HepG2 (cell line): ENCODE results near the gene ABCG5. TPM values are rescaled to one million over a fixed set of nuclear protein-coding genes. Genes with fewer than 3 reads are reported as not detected.
A peak's percentile ranks its signal among the peaks of the same experiment; 100 is the strongest.

Source experiments
- HDAC2 ChIP-seq: sonication (generic); formaldehyde crosslinking; IDR thresholded peaks from 2 replicates; pipeline ENCODE4 v1.4.0; 2020; ENCODE audit warnings: missing genetic modification reagents
- HHEX ChIP-seq: IDR thresholded peaks from 2 replicates; pipeline ENCODE4 v1.6.1; 2016; ENCODE audit warnings: control low read depth
- KDM6A ChIP-seq: IDR thresholded peaks from 2 replicates; pipeline ENCODE4 v1.6.1; 2016; ENCODE audit warnings: low read depth
- MAFK ChIP-seq, 2 experiments: IDR thresholded peaks in 1 of 2; conservative IDR thresholded peaks in 1 of 2; 2 replicates each; pipeline ENCODE4 v1.6.1; 2011; ENCODE audit warnings: improper control_type of control experiment in 2 of 2, low read length in 2 of 2
- MTA1 ChIP-seq: sonication (generic); formaldehyde crosslinking; IDR thresholded peaks from 2 replicates; pipeline ENCODE4 v1.4.0; 2020; ENCODE audit warnings: missing genetic modification reagents, mild to moderate bottlenecking, borderline replicate concordance
- NCOA2 ChIP-seq: sonication (generic); formaldehyde crosslinking; IDR thresholded peaks from 2 replicates; pipeline ENCODE4 v1.8.0; 2022; ENCODE audit warnings: inconsistent platforms
- NFKB2 ChIP-seq: sonication (generic); formaldehyde crosslinking; IDR thresholded peaks from 2 replicates; pipeline ENCODE4 v1.4.0; 2020; ENCODE audit warnings: missing genetic modification reagents, borderline replicate concordance
- PCBP1 ChIP-seq: fragments of 200-400 bp; formaldehyde crosslinking; IDR thresholded peaks from 2 replicates; pipeline ENCODE4 v1.6.1; 2017; ENCODE audit warnings: mild to moderate bottlenecking, low read depth, low read length, borderline replicate concordance
- POLR2AphosphoS2 ChIP-seq: IDR thresholded peaks from 2 replicates; pipeline ENCODE4 v1.6.1; 2011; ENCODE audit warnings: low read depth, low read length, improper control_type of control experiment
- SCMH1 ChIP-seq: sonication (generic); formaldehyde crosslinking; IDR thresholded peaks from 2 replicates; pipeline ENCODE4 v1.9.0; 2021; ENCODE audit warnings: missing genetic modification reagents, mild to moderate bottlenecking, borderline replicate concordance
- SOX5 ChIP-seq: IDR thresholded peaks from 2 replicates; pipeline ENCODE4 v1.6.1; 2016; ENCODE audit warnings: borderline replicate concordance
- WIZ ChIP-seq: sonication (generic); formaldehyde crosslinking; IDR thresholded peaks from 2 replicates; pipeline ENCODE4 v1.5.1; 2020; ENCODE audit warnings: mild to moderate bottlenecking, missing genetic modification reagents
- ZNF430 ChIP-seq: sonication (generic); formaldehyde crosslinking; IDR thresholded peaks from 2 replicates; pipeline ENCODE4 v1.9.0; 2021; ENCODE audit warnings: mild to moderate bottlenecking, missing genetic modification reagents
- ZNF558 ChIP-seq: sonication (generic); formaldehyde crosslinking; IDR thresholded peaks from 2 replicates; pipeline ENCODE4 v1.9.0; 2022; ENCODE audit warnings: mild to moderate bottlenecking, missing genetic modification reagents, borderline replicate concordance
- ZNF605 ChIP-seq: sonication (generic); formaldehyde crosslinking; IDR thresholded peaks from 2 replicates; pipeline ENCODE4 v1.8.0; 2022; ENCODE audit warnings: mild to moderate bottlenecking, missing genetic modification reagents
- ZNF703 ChIP-seq: sonication (generic); formaldehyde crosslinking; IDR thresholded peaks from 2 replicates; pipeline ENCODE4 v1.5.1; 2020; ENCODE audit warnings: missing genetic modification reagents, mild to moderate bottlenecking, moderate library complexity, borderline replicate concordance
- ZNF746 ChIP-seq: sonication (generic); formaldehyde crosslinking; IDR thresholded peaks from 2 replicates; pipeline ENCODE4 v1.8.0; 2022; ENCODE audit warnings: mild to moderate bottlenecking, missing genetic modification reagents
- ZNF75D ChIP-seq: sonication (generic); formaldehyde crosslinking; IDR thresholded peaks from 2 replicates; pipeline ENCODE4 v1.8.1; 2023; ENCODE audit warnings: missing genetic modification reagents, mild to moderate bottlenecking, borderline replicate concordance
- ZNF781 ChIP-seq: sonication (generic); formaldehyde crosslinking; IDR thresholded peaks from 2 replicates; pipeline ENCODE4 v1.5.1; 2020; ENCODE audit warnings: borderline replicate concordance, mild to moderate bottlenecking, missing genetic modification reagents; ENCODE audit errors: not compliant biosample characterization
- polyA plus RNA-seq, 8 experiments: library from polyadenylated mRNA; depleted of rRNA in 3 of 8; stranded (reverse) in 7 of 8; unstranded in 1 of 8; fragments of >200 nt; fragmentation: Illumina TruSeq in 4 of 8; extraction: Trizol in 4 of 8; gene quantifications; 2 replicates each; pipeline versions ENCODE4 v1.2.1 to v1.2.3, GENCODE V29; 2011 to 2016; ENCODE audit warnings: low read depth in 4 of 8, missing spikeins in 1 of 8, mixed read lengths in 1 of 8; ENCODE audit not compliant: insufficient read depth in 1 of 8
- total RNA-seq, 5 experiments: library from RNA; depleted of rRNA; stranded (reverse); fragments of >200 nt; fragmentation: Illumina TruSeq; extraction: Trizol; gene quantifications; 2 replicates each; pipeline ENCODE4 v1.2.3, GENCODE V29; 2016; ENCODE audit warnings: low read depth in 1 of 5
- TF ChIP-seq, protein P1 (sequence below): sonication (generic); formaldehyde crosslinking; IDR thresholded peaks from 2 replicates; pipeline ENCODE4 v1.4.0; 2020; ENCODE audit warnings: mild to moderate bottlenecking, low read depth, missing genetic modification reagents
- TF ChIP-seq, protein P2 (sequence below): IDR thresholded peaks from 2 replicates; pipeline ENCODE4 v1.6.1; 2016; ENCODE audit warnings: control low read depth
- TF ChIP-seq, protein P3 (sequence below): sonication (generic); formaldehyde crosslinking; IDR thresholded peaks from 2 replicates; pipeline ENCODE4 v1.4.0; 2020; ENCODE audit warnings: mild to moderate bottlenecking, missing genetic modification reagents
- TF ChIP-seq, protein P4 (sequence below): sonication (generic); formaldehyde crosslinking; IDR thresholded peaks from 2 replicates; pipeline ENCODE4 v1.8.0; 2022; ENCODE audit warnings: mild to moderate bottlenecking, missing genetic modification reagents

Gene ABCG5
- total and polyA plus RNA-seq, 2 of the 13 experiments (the other 11 are each of a cell fraction or from before 2014, with no cell fraction given) = 15.1 to 39.0 TPM

DNA sequence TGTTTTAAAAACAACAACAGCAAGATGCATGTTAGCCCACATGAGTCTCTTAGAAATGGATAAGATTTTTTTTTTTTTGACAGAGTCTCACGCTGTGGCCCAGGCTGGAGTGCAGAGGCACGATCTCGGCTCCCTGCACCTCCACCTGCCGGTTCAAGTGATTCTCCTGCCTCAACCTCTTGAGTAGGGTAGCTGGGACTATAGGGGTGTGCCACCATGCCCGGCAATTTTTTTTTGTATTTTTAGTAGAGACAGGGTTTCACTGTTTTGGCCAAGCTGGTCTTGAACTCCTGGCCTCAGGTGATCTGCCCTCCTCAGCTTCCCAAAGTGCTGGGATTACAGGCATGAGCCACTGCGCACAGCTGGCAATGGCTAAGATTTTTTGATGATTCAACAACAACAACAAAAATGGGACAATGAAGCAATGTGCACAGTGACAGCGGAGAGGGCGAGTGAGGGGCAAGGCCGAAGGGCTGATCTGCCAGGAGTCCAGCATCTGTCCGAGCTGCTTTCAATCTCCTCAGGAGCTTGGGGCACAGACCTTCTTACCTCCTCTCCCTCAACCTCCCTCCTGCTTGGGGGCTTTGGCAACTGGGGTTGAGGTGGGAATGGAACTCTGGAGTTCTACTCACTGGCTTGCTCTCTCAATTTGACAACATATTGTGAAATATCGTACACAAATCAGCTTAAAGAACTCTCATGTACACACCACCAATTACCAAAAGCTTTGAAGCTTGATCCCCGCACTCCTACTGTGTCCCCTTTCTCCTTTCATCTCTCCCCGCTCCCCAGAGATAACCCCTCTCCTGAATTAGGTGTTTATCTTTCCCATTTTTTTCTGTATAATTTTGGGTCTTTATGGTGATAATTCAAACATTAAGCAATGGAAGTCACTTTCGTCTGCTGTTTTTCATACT, 3.6 kb upstream of the ABCG5 start (continued):
- TF ChIP-seq, protein P1, sequence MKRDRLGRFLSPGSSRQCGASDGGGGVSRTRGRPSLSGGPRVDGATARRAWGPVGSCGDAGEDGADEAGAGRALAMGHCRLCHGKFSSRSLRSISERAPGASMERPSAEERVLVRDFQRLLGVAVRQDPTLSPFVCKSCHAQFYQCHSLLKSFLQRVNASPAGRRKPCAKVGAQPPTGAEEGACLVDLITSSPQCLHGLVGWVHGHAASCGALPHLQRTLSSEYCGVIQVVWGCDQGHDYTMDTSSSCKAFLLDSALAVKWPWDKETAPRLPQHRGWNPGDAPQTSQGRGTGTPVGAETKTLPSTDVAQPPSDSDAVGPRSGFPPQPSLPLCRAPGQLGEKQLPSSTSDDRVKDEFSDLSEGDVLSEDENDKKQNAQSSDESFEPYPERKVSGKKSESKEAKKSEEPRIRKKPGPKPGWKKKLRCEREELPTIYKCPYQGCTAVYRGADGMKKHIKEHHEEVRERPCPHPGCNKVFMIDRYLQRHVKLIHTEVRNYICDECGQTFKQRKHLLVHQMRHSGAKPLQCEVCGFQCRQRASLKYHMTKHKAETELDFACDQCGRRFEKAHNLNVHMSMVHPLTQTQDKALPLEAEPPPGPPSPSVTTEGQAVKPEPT = 0 out of 2 replicates have a peak, but pooled peaks have one; percentile 55
- TF ChIP-seq, protein P2, sequence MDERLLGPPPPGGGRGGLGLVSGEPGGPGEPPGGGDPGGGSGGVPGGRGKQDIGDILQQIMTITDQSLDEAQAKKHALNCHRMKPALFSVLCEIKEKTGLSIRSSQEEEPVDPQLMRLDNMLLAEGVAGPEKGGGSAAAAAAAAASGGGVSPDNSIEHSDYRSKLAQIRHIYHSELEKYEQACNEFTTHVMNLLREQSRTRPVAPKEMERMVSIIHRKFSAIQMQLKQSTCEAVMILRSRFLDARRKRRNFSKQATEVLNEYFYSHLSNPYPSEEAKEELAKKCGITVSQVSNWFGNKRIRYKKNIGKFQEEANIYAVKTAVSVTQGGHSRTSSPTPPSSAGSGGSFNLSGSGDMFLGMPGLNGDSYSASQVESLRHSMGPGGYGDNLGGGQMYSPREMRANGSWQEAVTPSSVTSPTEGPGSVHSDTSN (CRISPR knock-in tag) = no peak
- TF ChIP-seq NCOA2 (CRISPR knock-in tag) = peak; percentile 74
- peak; percentile 47; the same call in 1 of the 2 replicates for TF ChIP-seq MTA1 (CRISPR knock-in tag)
- peak; percentile 11; the same call in 1 of the 2 replicates for TF ChIP-seq ZNF703
- TF ChIP-seq MAFK (conservative IDR thresholded peaks at IDR 0.05 in 1 of 2, IDR thresholded peaks at IDR 0.05 in 1 of 2; ENCODE audit: low read length in 2 of 2) = peak; percentile 39 to 65
- 0 out of 2 replicates have a peak, but pooled peaks have one; percentile 4 for TF ChIP-seq HDAC2
- no peak for TF ChIP-seq ZNF781
- no peak for TF ChIP-seq ZNF75D
- TF ChIP-seq ZNF558 = no peak
- TF ChIP-seq KDM6A (CRISPR knock-in tag) = 0 out of 2 replicates have a peak, but pooled peaks have one; percentile 17
- TF ChIP-seq WIZ (CRISPR knock-in tag) = no peak; the same call in 1 of the 2 replicates
- no peak for TF ChIP-seq PCBP1
- TF ChIP-seq, protein P3, sequence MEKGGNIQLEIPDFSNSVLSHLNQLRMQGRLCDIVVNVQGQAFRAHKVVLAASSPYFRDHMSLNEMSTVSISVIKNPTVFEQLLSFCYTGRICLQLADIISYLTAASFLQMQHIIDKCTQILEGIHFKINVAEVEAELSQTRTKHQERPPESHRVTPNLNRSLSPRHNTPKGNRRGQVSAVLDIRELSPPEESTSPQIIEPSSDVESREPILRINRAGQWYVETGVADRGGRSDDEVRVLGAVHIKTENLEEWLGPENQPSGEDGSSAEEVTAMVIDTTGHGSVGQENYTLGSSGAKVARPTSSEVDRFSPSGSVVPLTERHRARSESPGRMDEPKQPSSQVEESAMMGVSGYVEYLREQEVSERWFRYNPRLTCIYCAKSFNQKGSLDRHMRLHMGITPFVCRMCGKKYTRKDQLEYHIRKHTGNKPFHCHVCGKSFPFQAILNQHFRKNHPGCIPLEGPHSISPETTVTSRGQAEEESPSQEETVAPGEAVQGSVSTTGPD = peak; percentile 59; the same call in 1 of the 2 replicates
- TF ChIP-seq SCMH1 (CRISPR knock-in tag) = no peak
- peak; percentile 26; the same call in 1 of the 2 replicates for TF ChIP-seq ZNF430
- peak; percentile 55 for TF ChIP-seq ZNF746
- TF ChIP-seq POLR2AphosphoS2 = no peak
- TF ChIP-seq ZNF605 = peak; percentile 45; the same call in 1 of the 2 replicates
- TF ChIP-seq NFKB2 (CRISPR knock-in tag) = peak; percentile 63; the same call in 1 of the 2 replicates
- peak; percentile 74; the same call in 1 of the 2 replicates for TF ChIP-seq HHEX (CRISPR knock-in tag)
- TF ChIP-seq SOX5 = peak; percentile 35; the same call in 1 of the 2 replicates
- TF ChIP-seq, protein P4, sequence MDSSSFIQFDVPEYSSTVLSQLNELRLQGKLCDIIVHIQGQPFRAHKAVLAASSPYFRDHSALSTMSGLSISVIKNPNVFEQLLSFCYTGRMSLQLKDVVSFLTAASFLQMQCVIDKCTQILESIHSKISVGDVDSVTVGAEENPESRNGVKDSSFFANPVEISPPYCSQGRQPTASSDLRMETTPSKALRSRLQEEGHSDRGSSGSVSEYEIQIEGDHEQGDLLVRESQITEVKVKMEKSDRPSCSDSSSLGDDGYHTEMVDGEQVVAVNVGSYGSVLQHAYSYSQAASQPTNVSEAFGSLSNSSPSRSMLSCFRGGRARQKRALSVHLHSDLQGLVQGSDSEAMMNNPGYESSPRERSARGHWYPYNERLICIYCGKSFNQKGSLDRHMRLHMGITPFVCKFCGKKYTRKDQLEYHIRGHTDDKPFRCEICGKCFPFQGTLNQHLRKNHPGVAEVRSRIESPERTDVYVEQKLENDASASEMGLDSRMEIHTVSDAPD (CRISPR knock-in tag) = peak; percentile 61; the same call in 1 of the 2 replicates
